ENCODE data around the gene STPG1.

STPG1 gene

DNA sequence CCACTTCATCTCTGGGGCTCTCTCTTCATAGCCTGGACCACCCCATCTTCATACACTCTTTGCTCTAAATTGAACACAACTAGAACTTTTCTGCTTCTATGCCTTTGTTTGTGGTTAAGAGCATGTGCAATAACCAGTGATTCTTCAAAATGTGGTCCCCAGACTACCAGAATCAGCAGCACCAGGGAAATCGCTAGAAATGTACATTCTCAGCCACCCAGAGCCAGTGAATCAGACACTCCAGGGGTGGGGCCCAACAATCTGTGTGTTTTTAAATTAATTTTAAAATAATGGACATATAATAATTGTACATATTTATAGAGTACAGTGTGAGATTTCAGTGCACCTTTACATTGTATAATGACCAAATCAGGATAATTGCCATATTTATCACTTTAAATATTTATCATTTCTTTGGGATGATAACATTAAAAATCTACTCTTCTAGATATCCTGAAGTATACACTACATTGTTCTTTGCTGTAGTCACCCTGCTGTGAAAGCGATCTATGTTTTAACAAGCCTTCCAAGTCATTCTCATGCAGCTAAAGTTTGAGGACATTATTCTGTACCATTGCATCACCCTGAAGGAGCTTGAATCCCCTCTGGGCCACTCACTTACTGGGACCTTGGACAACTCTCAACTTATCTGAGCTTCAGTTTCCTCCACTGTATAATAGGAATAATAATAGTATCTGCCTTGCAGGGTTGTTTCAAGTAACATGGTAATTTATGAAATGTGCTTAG, 83.6 kb downstream of the STPG1 start:
- no peak overlapping the region for H3K27ac ChIP-seq (ENCODE audit: low read length)
- H3K36me3 ChIP-seq (ENCODE audit: control insufficient read depth, low read depth, low read length), result no peaks in the 10 kb centered on the region

DNA sequence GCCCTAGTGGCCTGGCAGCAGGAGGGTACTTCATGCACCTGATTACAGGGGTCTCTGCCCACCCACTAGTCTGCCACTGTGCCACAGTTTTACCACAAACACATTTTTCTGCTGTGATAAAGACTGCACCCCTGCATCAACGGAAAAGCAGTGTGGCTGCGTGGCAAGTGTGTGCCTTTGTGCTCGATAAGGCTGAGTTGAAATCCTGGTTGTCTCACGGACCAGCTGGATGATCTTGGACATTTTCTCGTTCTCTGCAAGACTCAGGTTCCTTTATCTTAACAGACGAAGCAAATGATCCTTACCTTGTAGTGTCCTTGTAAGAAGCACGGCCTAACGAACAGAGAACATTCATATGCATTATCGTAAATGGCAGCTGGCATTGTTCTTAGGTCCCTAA, 84.3 kb downstream of the STPG1 start:
- Histone ChIP-seq H3K4me1 (ENCODE audit: control insufficient read depth, low read depth, low read length) (no peaks in the 10 kb centered on the region), H3K4me3 (ENCODE audit: low read length) (no peak overlapping the region), H3K27ac (ENCODE audit: low read length) (no peak overlapping the region), H3K9ac (ENCODE audit: low read length) (no peak overlapping the region), H3K36me3 (ENCODE audit: control insufficient read depth, low read depth, low read length) (no peaks in the 10 kb centered on the region), H3K9me3 (ENCODE audit: control insufficient read depth, low read depth, low read length) (no peaks in the 10 kb centered on the region), H3K27me3 (ENCODE audit: control insufficient read depth, insufficient read depth, low read length) (peaks cover 3% of the 10 kb centered on the region)

More for the DNA sequence above, 83.6 kb downstream of the STPG1 start:
- no peak overlapping the region for H3K4me3 ChIP-seq (ENCODE audit: low read length)
- H3K27me3 ChIP-seq (ENCODE audit: control insufficient read depth, insufficient read depth, low read length), result no peaks in the 10 kb centered on the region
- H3K9ac ChIP-seq (ENCODE audit: low read length), result no peak overlapping the region
- H3K9me3 ChIP-seq (ENCODE audit: control insufficient read depth, low read depth, low read length), result no peaks in the 10 kb centered on the region
- H3K4me1 ChIP-seq (ENCODE audit: control insufficient read depth, low read depth, low read length), result no peaks in the 10 kb centered on the region

DNA sequence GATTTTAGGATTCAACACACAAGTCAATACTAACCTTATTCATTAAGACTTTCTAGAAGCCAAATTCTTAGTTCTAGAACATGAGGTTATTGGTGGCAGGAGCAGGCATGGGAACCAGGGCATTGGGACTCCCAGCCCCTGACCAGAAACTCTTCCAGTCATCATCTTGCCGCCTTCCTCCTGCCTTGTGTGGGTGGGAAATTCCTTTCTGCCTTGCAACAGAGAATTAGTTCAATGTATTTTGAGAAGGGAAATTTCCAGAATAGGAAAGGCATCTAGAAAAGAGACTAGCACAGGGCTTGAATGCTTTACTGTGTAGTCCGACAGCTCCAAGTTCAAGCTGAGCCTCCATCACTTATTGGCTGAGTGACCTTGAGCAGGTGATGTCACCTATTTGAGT, 85.7 kb downstream of the STPG1 start:
- Histone ChIP-seq H3K4me1 (ENCODE audit: control insufficient read depth, low read depth, low read length) (no peaks in the 10 kb centered on the region), H3K9me3 (ENCODE audit: control insufficient read depth, low read depth, low read length) (no peaks in the 10 kb centered on the region), H3K27me3 (ENCODE audit: control insufficient read depth, insufficient read depth, low read length) (peaks cover 17% of the 10 kb centered on the region), H3K4me3 (ENCODE audit: low read length) (no peak overlapping the region), H3K27ac (ENCODE audit: low read length) (no peak overlapping the region), H3K36me3 (ENCODE audit: control insufficient read depth, low read depth, low read length) (no peaks in the 10 kb centered on the region), H3K9ac (ENCODE audit: low read length) (no peak overlapping the region)

DNA sequence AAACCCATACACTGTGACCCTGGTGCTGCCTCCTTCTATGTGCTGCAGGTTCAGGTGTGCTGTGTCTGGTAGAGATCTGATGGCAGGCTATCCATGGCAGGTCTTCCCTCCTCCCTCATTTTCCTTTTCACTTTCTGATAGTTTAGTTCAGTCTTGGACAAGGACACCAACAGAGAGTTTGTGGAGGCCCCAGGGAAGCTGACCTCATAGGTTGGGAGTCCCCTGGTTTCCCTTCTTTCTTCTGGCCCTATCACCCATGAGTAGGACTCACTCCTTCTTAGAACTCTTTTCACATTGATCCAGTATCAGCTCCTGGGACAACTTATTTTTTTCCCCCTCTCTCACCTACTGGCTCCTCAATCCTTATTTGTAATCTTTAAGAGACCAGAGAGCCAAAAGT, 86.1 kb downstream of the STPG1 start:
- H3K4me1 ChIP-seq (ENCODE audit: control insufficient read depth, low read depth, low read length), result no peaks in the 10 kb centered on the region
- no peak overlapping the region for H3K4me3 ChIP-seq (ENCODE audit: low read length)
- H3K27ac ChIP-seq (ENCODE audit: low read length), result no peak overlapping the region
- H3K36me3 ChIP-seq (ENCODE audit: control insufficient read depth, low read depth, low read length), result no peaks in the 10 kb centered on the region
- H3K9me3 ChIP-seq (ENCODE audit: control insufficient read depth, low read depth, low read length), result no peaks in the 10 kb centered on the region
- H3K27me3 ChIP-seq (ENCODE audit: control insufficient read depth, insufficient read depth, low read length), result peaks cover 21% of the 10 kb centered on the region
- H3K9ac ChIP-seq (ENCODE audit: low read length), result no peak overlapping the region

DNA sequence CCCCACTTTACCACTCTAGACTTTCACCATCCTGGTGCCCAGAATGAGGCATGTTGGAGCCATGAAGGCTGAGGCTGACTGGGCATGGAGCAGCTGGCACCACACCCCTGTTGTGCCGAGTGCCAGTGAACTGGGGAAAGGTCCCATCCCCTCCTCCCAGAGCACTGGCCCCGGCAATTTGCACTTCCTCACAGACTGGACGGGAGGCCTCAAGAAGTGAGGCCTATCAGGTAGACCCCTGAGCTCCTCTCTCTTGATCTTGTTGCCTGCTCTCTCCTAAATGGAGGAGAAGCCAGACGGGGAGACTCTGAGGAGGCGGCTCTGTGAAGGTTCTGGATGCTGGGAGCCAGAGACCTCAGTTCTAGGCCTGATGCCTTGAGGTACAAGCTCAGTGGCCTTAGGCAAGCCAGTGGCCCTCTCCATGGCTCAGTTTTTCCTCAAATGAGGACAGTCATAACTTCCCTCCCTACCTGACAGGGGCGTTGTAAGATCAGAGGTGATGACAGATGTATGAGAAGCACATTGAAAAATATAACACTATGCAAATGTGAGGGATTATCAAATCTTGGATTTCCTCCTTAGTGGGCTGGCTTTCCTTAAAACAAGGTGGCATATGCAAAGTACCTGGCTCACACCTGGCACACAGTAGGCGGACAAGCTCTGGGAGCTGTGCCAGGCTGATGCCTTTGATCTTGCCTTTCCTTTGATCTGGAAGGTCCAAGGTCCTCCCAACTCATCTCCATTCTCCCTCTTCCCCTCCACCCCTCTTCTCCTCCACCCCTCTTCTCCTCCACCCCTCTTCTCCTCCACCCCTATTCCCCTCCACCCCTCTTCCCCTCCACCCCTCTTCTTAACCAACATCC, 87.8 kb downstream of the STPG1 start:
- H3K4me3 ChIP-seq (ENCODE audit: low read length), result no peak overlapping the region
- H3K9me3 ChIP-seq (ENCODE audit: control insufficient read depth, low read depth, low read length), result no peaks in the 10 kb centered on the region

DNA sequence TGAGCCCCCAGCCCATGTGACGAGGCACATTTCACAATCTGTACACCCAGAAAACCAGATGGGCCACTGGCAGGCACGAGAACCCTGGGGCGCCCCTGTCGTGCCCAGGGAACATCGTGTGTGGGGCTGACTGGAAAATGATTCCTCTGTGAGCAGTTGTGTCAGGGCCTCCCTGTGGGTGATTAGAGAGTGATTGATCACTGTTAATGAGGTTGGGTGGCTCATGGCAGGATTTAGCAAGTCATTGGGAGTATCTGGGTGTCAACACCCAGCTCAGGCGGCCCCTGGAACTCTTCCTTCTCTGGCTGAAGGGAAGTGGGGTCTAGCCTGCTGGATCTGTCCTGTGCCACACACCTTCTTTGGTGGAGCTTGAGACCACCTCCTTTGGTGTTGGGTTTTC, 88.7 kb downstream of the STPG1 start:
- Histone ChIP-seq H3K9ac (ENCODE audit: low read length) (no peak overlapping the region), H3K4me1 (ENCODE audit: control insufficient read depth, low read depth, low read length) (peaks cover 5% of the 10 kb centered on the region), H3K27ac (ENCODE audit: low read length) (no peak overlapping the region), H3K27me3 (ENCODE audit: control insufficient read depth, insufficient read depth, low read length) (peaks cover 47% of the 10 kb centered on the region), H3K9me3 (ENCODE audit: control insufficient read depth, low read depth, low read length) (no peaks in the 10 kb centered on the region), H3K36me3 (ENCODE audit: control insufficient read depth, low read depth, low read length) (no peaks in the 10 kb centered on the region), H3K4me3 (ENCODE audit: low read length) (no peak overlapping the region)

More for the DNA sequence above, 87.8 kb downstream of the STPG1 start:
- H3K4me1 ChIP-seq (ENCODE audit: control insufficient read depth, low read depth, low read length), result peaks cover 5% of the 10 kb centered on the region
- no peak overlapping the region for H3K27ac ChIP-seq (ENCODE audit: low read length)
- H3K27me3 ChIP-seq (ENCODE audit: control insufficient read depth, insufficient read depth, low read length), result peaks cover 38% of the 10 kb centered on the region
- H3K9ac ChIP-seq (ENCODE audit: low read length), result no peak overlapping the region
- H3K36me3 ChIP-seq (ENCODE audit: control insufficient read depth, low read depth, low read length), result no peaks in the 10 kb centered on the region

DNA sequence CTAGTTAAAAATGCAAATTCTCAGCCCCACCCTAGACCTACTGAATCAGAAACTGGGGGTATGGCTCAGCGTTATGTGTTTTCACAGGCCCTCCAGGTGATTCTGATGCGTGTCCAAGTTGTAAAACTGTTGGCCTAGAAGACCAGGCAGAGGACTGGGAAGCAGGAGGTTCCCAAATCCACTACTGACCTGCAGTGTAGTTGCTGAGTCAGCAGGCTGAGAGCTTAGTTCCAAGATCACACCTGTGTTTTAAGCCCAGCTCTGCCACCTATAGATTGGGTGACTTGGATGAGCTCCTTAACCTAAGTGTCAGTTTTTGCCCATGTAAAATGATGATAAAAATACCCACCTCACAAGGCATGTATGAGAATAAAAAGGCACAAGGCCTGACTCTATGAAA, 90.3 kb downstream of the STPG1 start:
- H3K4me3 ChIP-seq (ENCODE audit: low read length), result no peak overlapping the region
- no peak overlapping the region for H3K9ac ChIP-seq (ENCODE audit: low read length)
- no peak overlapping the region for H3K27ac ChIP-seq (ENCODE audit: low read length)
- H3K9me3 ChIP-seq (ENCODE audit: control insufficient read depth, low read depth, low read length), result no peaks in the 10 kb centered on the region
- peaks cover 63% of the 10 kb centered on the region for H3K27me3 ChIP-seq (ENCODE audit: control insufficient read depth, insufficient read depth, low read length)
- H3K36me3 ChIP-seq (ENCODE audit: control insufficient read depth, low read depth, low read length), result no peaks in the 10 kb centered on the region
- peaks cover 16% of the 10 kb centered on the region for H3K4me1 ChIP-seq (ENCODE audit: control insufficient read depth, low read depth, low read length)

DNA sequence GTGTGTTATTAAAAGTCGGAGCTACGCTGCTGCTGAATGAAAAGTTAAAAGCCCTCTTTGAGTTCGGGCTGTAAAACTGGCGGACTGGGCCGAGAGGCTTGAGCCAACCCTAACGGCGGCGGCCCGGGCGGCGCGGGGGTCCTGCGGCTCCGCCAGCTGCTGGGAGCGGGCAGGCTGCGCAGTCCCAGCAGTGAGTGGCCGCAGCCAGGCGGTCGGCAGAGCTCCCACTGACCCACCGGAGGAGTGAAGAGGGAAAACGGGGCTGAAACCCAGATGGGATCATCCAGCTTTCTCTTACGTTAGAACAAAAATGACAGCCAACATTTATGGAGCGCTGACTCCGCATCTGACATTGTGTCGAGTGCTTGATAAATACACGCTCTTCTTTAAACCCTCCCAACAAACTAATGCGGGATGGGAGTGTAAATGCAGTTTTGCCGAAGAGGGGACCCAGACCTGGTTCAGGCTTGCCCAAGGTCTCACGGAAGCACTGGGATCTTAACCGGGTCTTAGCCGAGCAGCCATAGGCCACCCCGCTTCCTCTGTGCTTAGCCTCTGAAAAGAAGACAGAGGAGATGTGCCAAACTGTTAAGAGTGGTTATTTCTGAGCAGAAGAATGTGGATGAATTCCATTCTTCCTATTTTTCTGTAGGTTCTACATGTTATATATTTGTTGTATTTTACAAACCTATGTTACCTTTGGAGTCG, 91.0 kb downstream of the STPG1 start:
- Histone ChIP-seq H3K4me1 (ENCODE audit: control insufficient read depth, low read depth, low read length) (peaks cover 16% of the 10 kb centered on the region), H3K27ac (ENCODE audit: low read length) (no peak overlapping the region), H3K4me3 (ENCODE audit: low read length) (peak overlapping the region; percentile 51), H3K9ac (ENCODE audit: low read length) (no peak overlapping the region), H3K9me3 (ENCODE audit: control insufficient read depth, low read depth, low read length) (no peaks in the 10 kb centered on the region), H3K36me3 (ENCODE audit: control insufficient read depth, low read depth, low read length) (no peaks in the 10 kb centered on the region), H3K27me3 (ENCODE audit: control insufficient read depth, insufficient read depth, low read length) (peaks cover 63% of the 10 kb centered on the region)

DNA sequence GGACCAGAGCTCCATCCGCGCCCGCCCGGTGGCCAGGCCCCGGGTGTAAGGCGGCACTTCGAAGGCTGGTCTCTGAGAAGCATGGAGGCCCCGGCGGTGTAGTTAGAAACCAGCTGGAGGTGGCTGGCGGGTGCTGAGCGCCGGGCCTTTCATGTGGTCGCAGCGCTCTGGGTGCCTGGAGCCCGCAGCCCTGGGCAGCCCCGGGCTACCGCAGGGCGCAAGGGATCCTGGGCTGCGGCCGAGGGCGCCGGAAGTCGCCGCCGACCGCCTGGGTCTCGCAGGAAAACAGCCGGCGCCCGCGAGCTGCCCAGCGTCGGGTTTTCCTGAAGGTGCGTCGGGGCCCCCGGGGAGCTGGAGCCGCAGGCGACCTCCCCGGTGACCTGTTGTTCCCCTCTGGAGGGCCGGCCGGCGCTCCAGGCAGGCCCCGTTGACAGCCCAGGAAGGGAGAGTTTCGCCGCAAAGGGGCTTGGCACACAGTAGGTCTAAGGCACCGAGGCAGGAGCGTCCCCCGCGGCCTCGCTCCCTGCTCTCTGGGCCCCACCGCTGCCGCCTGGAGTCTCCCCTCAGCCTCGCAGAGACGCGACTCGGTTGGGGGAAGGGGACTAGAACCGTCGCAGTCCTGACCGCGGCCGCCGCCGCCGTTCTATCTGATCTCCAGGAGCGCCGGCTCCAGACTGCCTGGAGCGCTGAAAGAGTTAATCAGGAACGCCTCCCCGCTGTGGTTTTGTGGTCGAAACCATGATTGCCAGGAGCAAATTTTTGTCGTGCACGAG, 91.7 kb downstream of the STPG1 start:
- Histone ChIP-seq H3K27me3 (ENCODE audit: control insufficient read depth, insufficient read depth, low read length) (peaks cover 63% of the 10 kb centered on the region), H3K9ac (ENCODE audit: low read length) (no peak overlapping the region), H3K4me1 (ENCODE audit: control insufficient read depth, low read depth, low read length) (peaks cover 16% of the 10 kb centered on the region), H3K27ac (ENCODE audit: low read length) (no peak overlapping the region), H3K4me3 (ENCODE audit: low read length) (peak overlapping the region; percentile 51), H3K9me3 (ENCODE audit: control insufficient read depth, low read depth, low read length) (no peaks in the 10 kb centered on the region), H3K36me3 (ENCODE audit: control insufficient read depth, low read depth, low read length) (no peaks in the 10 kb centered on the region)

DNA sequence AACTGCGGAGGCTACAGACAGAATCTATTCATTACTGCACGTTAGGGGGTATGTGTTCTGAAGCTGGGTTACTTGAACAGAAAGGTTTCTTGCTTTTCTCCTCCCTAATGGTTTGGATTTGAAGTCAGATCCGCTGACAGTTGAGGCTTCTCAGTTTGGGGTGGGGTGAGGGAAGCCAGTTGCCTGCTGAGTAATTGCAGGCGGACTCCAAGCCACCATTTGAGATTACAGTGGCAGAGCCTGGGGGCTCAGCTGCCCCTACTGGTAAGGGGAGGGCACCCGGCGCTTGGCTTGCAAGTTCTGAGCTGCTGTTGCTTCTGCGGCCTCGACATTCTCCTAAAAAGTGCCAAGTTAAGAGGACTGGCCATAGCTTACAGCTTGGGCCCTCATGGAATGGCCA, 92.5 kb downstream of the STPG1 start:
- Histone ChIP-seq H3K9ac (ENCODE audit: low read length) (no peak overlapping the region), H3K9me3 (ENCODE audit: control insufficient read depth, low read depth, low read length) (no peaks in the 10 kb centered on the region), H3K27ac (ENCODE audit: low read length) (no peak overlapping the region), H3K36me3 (ENCODE audit: control insufficient read depth, low read depth, low read length) (no peaks in the 10 kb centered on the region), H3K4me1 (ENCODE audit: control insufficient read depth, low read depth, low read length) (peaks cover 16% of the 10 kb centered on the region), H3K4me3 (ENCODE audit: low read length) (no peak overlapping the region), H3K27me3 (ENCODE audit: control insufficient read depth, insufficient read depth, low read length) (peaks cover 63% of the 10 kb centered on the region)

DNA sequence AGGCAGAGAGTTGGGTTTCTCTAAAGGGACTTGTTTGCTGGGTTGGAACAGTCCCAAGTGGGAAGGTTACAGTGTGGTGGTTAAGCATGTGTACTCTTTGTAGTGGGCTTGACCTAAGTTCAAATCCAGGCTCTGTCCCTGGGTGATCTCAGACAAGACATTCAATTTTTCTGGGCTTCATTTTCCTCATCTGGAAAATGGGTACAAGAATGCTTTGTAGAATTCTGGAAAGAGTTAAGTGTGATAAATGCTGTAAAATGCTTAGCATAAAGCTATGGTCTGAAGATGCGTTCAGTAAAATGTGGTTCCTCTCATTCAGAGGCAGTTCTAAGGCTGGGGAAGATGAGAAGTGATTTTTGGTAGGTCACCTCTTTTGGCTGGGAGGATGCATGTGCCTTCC, 93.6 kb downstream of the STPG1 start:
- Histone ChIP-seq H3K9me3 (ENCODE audit: control insufficient read depth, low read depth, low read length) (no peaks in the 10 kb centered on the region), H3K9ac (ENCODE audit: low read length) (no peak overlapping the region), H3K27me3 (ENCODE audit: control insufficient read depth, insufficient read depth, low read length) (peaks cover 63% of the 10 kb centered on the region), H3K27ac (ENCODE audit: low read length) (no peak overlapping the region), H3K4me1 (ENCODE audit: control insufficient read depth, low read depth, low read length) (peaks cover 16% of the 10 kb centered on the region), H3K36me3 (ENCODE audit: control insufficient read depth, low read depth, low read length) (no peaks in the 10 kb centered on the region), H3K4me3 (ENCODE audit: low read length) (peak overlapping the region; percentile 63)
